GM18499 (cell line): ENCODE data around the gene TCAF1.
A peak's percentile ranks its signal among the peaks of the same experiment; 100 is the strongest.
"Not testable (repeated sequence)": the region's sequence is repeated elsewhere in the genome, so short reads cannot be mapped to it uniquely, and the experiment has no call there.

Experiments
- ATAC-seq: cut with Tn5 transposase; IDR thresholded peaks from one replicate; pipeline ENCODE4 v1.9.1; 2021; ENCODE audit warnings: moderate number of reproducible peaks; ENCODE audit not compliant: insufficient read depth, unreplicated experiment

The TCAF1 gene

GRCh38 chr7:143871534-143871933, 30.4 kb downstream of the TCAF1 start:
- not testable (repeated sequence) for ATAC-seq

GRCh38 chr7:143857994-143858393, 44.0 kb downstream of the TCAF1 start:
- ATAC-seq, result not testable (repeated sequence)

GRCh38 chr7:143855443-143855842, 46.5 kb downstream of the TCAF1 start:
- ATAC-seq, result not testable (repeated sequence)

GRCh38 chr7:143850682-143851081, 51.3 kb downstream of the TCAF1 start:
- ATAC-seq, result no peak

- no peak for ATAC-seq
These were observed 52.0 kb downstream of the TCAF1 start for GRCh38 chr7:143849785-143850479.

GRCh38 chr7:143848192-143848591, 53.8 kb downstream of the TCAF1 start:
- no peak for ATAC-seq

- peak; percentile 59 for ATAC-seq
These were observed 55.3 kb downstream of the TCAF1 start for GRCh38 chr7:143846692-143847091.

GRCh38 chr7:143841696-143842095, 60.3 kb downstream of the TCAF1 start:
- ATAC-seq, result not testable (repeated sequence)

- ATAC-seq, result not testable (repeated sequence)
These were observed 61.9 kb downstream of the TCAF1 start for GRCh38 chr7:143840062-143840461.

GRCh38 chr7:143837223-143837622, 64.8 kb downstream of the TCAF1 start:
- peak; percentile 31 for ATAC-seq

GRCh38 chr7:143836622-143837021, 65.4 kb downstream of the TCAF1 start:
- peak; percentile 68 for ATAC-seq

- peak; percentile 33 for ATAC-seq
These were observed 65.9 kb downstream of the TCAF1 start for GRCh38 chr7:143836088-143836487.

- ATAC-seq, result not testable (repeated sequence)
These were observed 75.4 kb downstream of the TCAF1 start for GRCh38 chr7:143826578-143826977.

- not testable (repeated sequence) for ATAC-seq
These were observed 77.5 kb downstream of the TCAF1 start for GRCh38 chr7:143824295-143825135.

GRCh38 chr7:143823634-143824294, 78.2 kb downstream of the TCAF1 start:
- not testable (repeated sequence) for ATAC-seq

- not testable (repeated sequence) for ATAC-seq
These were observed 80.3 kb downstream of the TCAF1 start for GRCh38 chr7:143821392-143822277.

- not testable (repeated sequence) for ATAC-seq
These were observed 84.1 kb downstream of the TCAF1 start for GRCh38 chr7:143817873-143818272.

- ATAC-seq, result not testable (repeated sequence)
These were observed 85.4 kb downstream of the TCAF1 start for GRCh38 chr7:143816471-143817133.

GRCh38 chr7:143810639-143811038, 91.3 kb downstream of the TCAF1 start:
- ATAC-seq, result not testable (repeated sequence)
